DOHH2 (cell line): ENCODE measurements around the gene TMSB15C.

Source experiments
- H3F3A ChIP-seq: fragments of 200-600 bp; sonication (generic), shearing (Covaris generic); 2 replicates; pipeline ENCODE4 v1.6.0; 2016; ENCODE audit warnings: antibody characterized with exemption, mild to moderate bottlenecking; ENCODE audit not compliant: control insufficient read depth, insufficient read depth
- H3K27ac ChIP-seq: fragments of 200-600 bp; sonication (generic); 2 replicates; pipeline ENCODE4 v1.5.1; 2014; ENCODE audit warnings: low read depth, mild to moderate bottlenecking, low read length, moderate library complexity
- H3K27me3 ChIP-seq: fragments of 200-600 bp; sonication (generic); 2 replicates; pipeline ENCODE4 v1.6.1; 2014; ENCODE audit warnings: mild to moderate bottlenecking, low read length, mixed read lengths; ENCODE audit not compliant: control insufficient read depth
- H3K36me3 ChIP-seq: fragments of 200-600 bp; sonication (generic); 2 replicates; pipeline ENCODE4 v1.6.1; 2014; ENCODE audit warnings: mild to moderate bottlenecking, low read length, moderate library complexity, mixed read lengths; ENCODE audit not compliant: control insufficient read depth
- H3K4me1 ChIP-seq: fragments of 200-600 bp; sonication (generic); 2 replicates; pipeline ENCODE4 v1.6.1; 2014; ENCODE audit warnings: mild to moderate bottlenecking, low read length, mixed read lengths; ENCODE audit not compliant: control insufficient read depth
- H3K4me2 ChIP-seq: fragments of 200-600 bp; sonication (generic); 2 replicates; pipeline ENCODE4 v1.6.0; 2014; ENCODE audit warnings: mild to moderate bottlenecking, low read length, moderate library complexity
- H3K4me3 ChIP-seq: fragments of 200-600 bp; sonication (generic); 2 replicates; pipeline ENCODE4 v1.5.1; 2014; ENCODE audit warnings: mild to moderate bottlenecking, low read length, mixed read lengths
- H3K79me2 ChIP-seq: fragments of 200-600 bp; sonication (generic); 2 replicates; pipeline ENCODE4 v1.6.1; 2014; ENCODE audit warnings: mild to moderate bottlenecking, low read length, mixed read lengths; ENCODE audit not compliant: control insufficient read depth
- H3K9me2 ChIP-seq: fragments of 200-600 bp; sonication (generic); replicated peaks from 2 replicates; pipeline ENCODE4 v1.6.1; 2014; ENCODE audit warnings: mild to moderate bottlenecking, low read length, mixed read lengths; ENCODE audit not compliant: control insufficient read depth
- H3K9me3 ChIP-seq: fragments of 200-600 bp; sonication (generic); 2 replicates; pipeline ENCODE4 v1.6.1; 2014; ENCODE audit warnings: antibody characterized with exemption, low read length, mixed read lengths; ENCODE audit not compliant: control insufficient read depth, insufficient read depth
- H4K20me1 ChIP-seq: fragments of 200-600 bp; sonication (generic); 2 replicates; pipeline ENCODE4 v1.6.0; 2014; ENCODE audit warnings: low read depth, mild to moderate bottlenecking, antibody characterized with exemption, low read length, moderate library complexity; ENCODE audit not compliant: control insufficient read depth, insufficient read depth
- CTCF ChIP-seq: fragments of 200-600 bp; sonication (generic); IDR thresholded peaks from one replicate; pipeline ENCODE4 v1.5.1; 2014; ENCODE audit warnings: antibody characterized with exemption, mild to moderate bottlenecking, low read depth, low read length; ENCODE audit not compliant: poor library complexity, severe bottlenecking
- EZH2phosphoT487 ChIP-seq: fragments of 200-600 bp; sonication (generic); IDR thresholded peaks from 2 replicates; pipeline ENCODE4 v1.6.1; 2017; ENCODE audit warnings: borderline replicate concordance, mild to moderate bottlenecking, antibody characterized with exemption, low read length, moderate library complexity, mixed read lengths

The TMSB15C gene

GRCh38 chrX:104108955-104109354 lies 32.9 kb upstream of the TMSB15C start:
- Histone ChIP-seq H3F3A (no peaks in the 10 kb centered on the region), H3K4me2 (no peak overlapping the region), H3K27ac (no peak overlapping the region), H4K20me1 (no peaks in the 10 kb centered on the region), H3K27me3 (no peaks in the 10 kb centered on the region), H3K4me3 (no peak overlapping the region), H3K9me3 (no peaks in the 10 kb centered on the region), H3K9me2 (no peaks in the 10 kb centered on the region), H3K4me1 (peaks cover 21% of the 10 kb centered on the region), H3K79me2 (peaks cover 5% of the 10 kb centered on the region; the same call in 1 of the 2 replicates), H3K36me3 (no peaks in the 10 kb centered on the region)
- TF ChIP-seq CTCF: no peak
- no peak for TF ChIP-seq EZH2phosphoT487

- H3K9me2 ChIP-seq: no peaks in the 10 kb centered on the region
- H3F3A ChIP-seq: no peaks in the 10 kb centered on the region
- no peak overlapping the region for H3K4me2 ChIP-seq
- H3K9me3 ChIP-seq: no peaks in the 10 kb centered on the region
- no peak overlapping the region for H3K27ac ChIP-seq
- no peaks in the 10 kb centered on the region for H3K36me3 ChIP-seq
- no peaks in the 10 kb centered on the region for H4K20me1 ChIP-seq
- H3K4me1 ChIP-seq: peaks cover 2% of the 10 kb centered on the region
- H3K27me3 ChIP-seq: no peaks in the 10 kb centered on the region
- no peaks in the 10 kb centered on the region for H3K79me2 ChIP-seq
- TF ChIP-seq CTCF: no peak
- no peak for TF ChIP-seq EZH2phosphoT487
- no peak overlapping the region for H3K4me3 ChIP-seq
These were observed 29.6 kb upstream of the TMSB15C start for GRCh38 chrX:104105330-104106262.

GRCh38 chrX:104104676-104105075 lies 28.6 kb upstream of the TMSB15C start:
- Histone ChIP-seq H3F3A (no peaks in the 10 kb centered on the region), H3K79me2 (no peaks in the 10 kb centered on the region), H3K27ac (no peak overlapping the region), H3K36me3 (no peaks in the 10 kb centered on the region), H4K20me1 (no peaks in the 10 kb centered on the region), H3K9me2 (no peaks in the 10 kb centered on the region), H3K4me1 (no peaks in the 10 kb centered on the region), H3K27me3 (no peaks in the 10 kb centered on the region), H3K9me3 (no peaks in the 10 kb centered on the region), H3K4me3 (no peak overlapping the region), H3K4me2 (no peak overlapping the region)
- TF ChIP-seq CTCF (no peak), EZH2phosphoT487 (no peak)
